Stomach (tissue), 9 donors: ENCODE data around the gene MCRIP2. TPM values are rescaled to one million over a fixed set of nuclear protein-coding genes. Genes with fewer than 3 reads are reported as not detected.

ENCODE experiments used
- DNase-seq, 2 donors: peaks; one replicate each; pipeline versions ENCODE4 v3.0.0 to v3.0.0-alpha.2; 2013 to 2019
- H3K27ac ChIP-seq, 5 donors: fragments of 200-600 bp in 4 of 5; sonication (generic) in 4 of 5; one replicate each; pipeline ENCODE4 v1.5.1; 2013 to 2019; ENCODE audit warnings: mild to moderate bottlenecking in 1 of 5, moderate library complexity in 1 of 5
- H3K27me3 ChIP-seq, 3 donors: fragments of 200-600 bp; sonication (generic); one replicate each; pipeline ENCODE4 v1.5.1; 2017 to 2019; ENCODE audit warnings: mixed run types in 1 of 3
- H3K36me3 ChIP-seq, 4 donors: fragments of 200-600 bp; sonication (generic); 1 replicate in 3 of 4; 2 replicates in 1 of 4; pipeline ENCODE4 v1.5.1; 2016 to 2019
- H3K4me1 ChIP-seq, 4 donors: fragments of 200-600 bp; sonication (generic); one replicate each; pipeline ENCODE4 v1.5.1; 2016 to 2019
- H3K4me3 ChIP-seq, 4 donors: fragments of 200-600 bp; sonication (generic) in 3 of 4; one replicate each; pipeline ENCODE4 v1.5.1; 2016 to 2019; ENCODE audit warnings: mild to moderate bottlenecking in 1 of 4
- H3K9me3 ChIP-seq, 4 donors: fragments of 200-600 bp; sonication (generic); one replicate each; pipeline ENCODE4 v1.5.1; 2016 to 2019
- EP300 ChIP-seq: sonication (generic); formaldehyde crosslinking; IDR thresholded peaks from one replicate; pipeline ENCODE4 v1.6.1; 2017; ENCODE audit warnings: antibody characterized with exemption
- POLR2A ChIP-seq, 4 donors: fragments of 450-650 bp; IDR thresholded peaks; one replicate each; pipeline ENCODE4 v1.6.1; 2016; ENCODE audit warnings: antibody characterized with exemption in 4 of 4, control low read depth in 2 of 4, mild to moderate bottlenecking in 1 of 4, moderate library complexity in 1 of 4
- POLR2AphosphoS5 ChIP-seq, 3 donors: sonication (generic); formaldehyde crosslinking; IDR thresholded peaks; one replicate each; pipeline ENCODE4 v1.6.1; 2016; ENCODE audit warnings: antibody characterized with exemption in 3 of 3
- WGBS, 5 donors: extraction: QIAGEN DNeasy Blood & Tissue Kit in 3 of 5; methylation state at CpG; one replicate each; pipeline versions ENCODE4 v1.1.5 to v1.1.7; 2013 to 2018; 5-methylcytosine and 5-hydroxymethylcytosine counted together
- intact Hi-C: fragments of 100-400 bp; cut with DNase I; formaldehyde crosslinking; loops from one replicate; pipeline ENCODE4 v1.15.1; 2023; ENCODE audit warnings: low total_unique reads
- polyA plus RNA-seq, 3 donors: library from polyadenylated mRNA; stranded (reverse); fragments of 200-250 nt; gene quantifications; one replicate each; pipeline ENCODE4 v1.2.3, GENCODE V29; 2013
- total RNA-seq, 5 donors: library from RNA; depleted of rRNA; stranded (reverse); fragments of >200 nt; gene quantifications; one replicate each; pipeline versions ENCODE4 v1.1.0 to v1.2.3, GENCODE V29; 2014 to 2016
- TF ChIP-seq, protein P1 (sequence below), 7 experiments: fragments of 450-650 bp in 4 of 7; fragments of 200-600 bp in 3 of 7; sonication (generic) in 3 of 7; IDR thresholded peaks; one replicate each; pipeline ENCODE4 v1.5.1; 2016 to 2019; ENCODE audit warnings: antibody characterized with exemption in 7 of 7, control low read depth in 2 of 7, mild to moderate bottlenecking in 1 of 7
- donor health status: healthy with polysubstance abuse.
- donor health status: Bipolar disorder and iron deficiency.
- donor health status: healthy.

MCRIP2 gene
- total and polyA plus RNA-seq, 8 donors: 14.0 to 440 (median 89.5) TPM

DNA sequence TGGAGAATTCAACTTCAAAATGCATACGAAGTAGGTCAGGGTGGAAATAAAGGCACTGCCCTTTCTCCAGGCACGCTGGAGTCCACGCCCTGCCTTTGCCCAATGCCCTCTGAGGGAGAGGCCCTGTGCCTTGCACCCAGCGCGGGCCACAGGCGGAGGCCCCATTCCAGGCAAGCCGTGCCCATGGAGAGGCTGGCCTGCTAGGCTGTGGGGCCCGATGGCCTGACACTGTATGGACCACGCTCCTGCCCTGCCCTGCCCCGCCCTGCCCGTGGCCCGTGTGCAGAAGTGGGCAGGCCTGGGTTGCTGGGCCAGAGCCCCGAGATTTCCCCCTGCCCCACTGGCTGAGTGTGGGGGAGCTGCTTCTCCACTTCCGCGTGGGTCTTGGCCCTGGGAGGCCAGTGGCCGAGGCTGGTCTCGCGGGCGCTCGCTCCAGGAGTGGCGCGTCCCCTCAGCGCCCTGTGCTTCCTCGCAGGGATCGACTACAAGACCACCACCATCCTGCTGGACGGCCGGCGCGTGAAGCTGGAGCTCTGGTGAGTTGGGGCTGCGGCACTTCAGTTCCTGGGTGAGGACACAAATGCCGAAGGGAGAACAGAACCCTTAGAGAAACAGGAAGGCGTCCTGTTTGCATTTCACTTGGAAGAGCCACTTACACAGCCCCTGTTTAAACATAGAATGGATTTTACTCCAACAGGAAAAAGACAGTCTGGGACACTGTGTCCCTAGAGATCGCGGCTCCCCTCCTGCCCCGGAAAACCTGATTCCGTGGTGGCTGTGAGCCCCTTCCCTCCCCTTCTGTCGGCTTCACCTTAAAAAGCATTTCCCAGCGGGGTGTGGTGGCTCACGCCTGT, 24.7 kb upstream of the MCRIP2 start:
- Histone ChIP-seq H3K4me1 (peaks cover 11 to 20% (median 18%) of the 10 kb centered on the region in 4 donors), H3K36me3 (peaks cover 0 to 41% (median 29%) of the 10 kb centered on the region in 4 donors), H3K4me3 (no peak overlapping the region), H3K9me3 (no peaks in the 10 kb centered on the region), H3K27ac (peak overlapping the region in 2 of 5 donors; percentile 2 to 56), H3K27me3 (no peaks in the 10 kb centered on the region)
- DNase-seq: no peak
- TF ChIP-seq POLR2A (IDR thresholded peaks at IDR 0.05): no peak
- TF ChIP-seq POLR2AphosphoS5 (IDR thresholded peaks at IDR 0.05): peak in 1 of 3 donors; percentile 14
- TF ChIP-seq EP300: no peak
- TF ChIP-seq, protein P1, sequence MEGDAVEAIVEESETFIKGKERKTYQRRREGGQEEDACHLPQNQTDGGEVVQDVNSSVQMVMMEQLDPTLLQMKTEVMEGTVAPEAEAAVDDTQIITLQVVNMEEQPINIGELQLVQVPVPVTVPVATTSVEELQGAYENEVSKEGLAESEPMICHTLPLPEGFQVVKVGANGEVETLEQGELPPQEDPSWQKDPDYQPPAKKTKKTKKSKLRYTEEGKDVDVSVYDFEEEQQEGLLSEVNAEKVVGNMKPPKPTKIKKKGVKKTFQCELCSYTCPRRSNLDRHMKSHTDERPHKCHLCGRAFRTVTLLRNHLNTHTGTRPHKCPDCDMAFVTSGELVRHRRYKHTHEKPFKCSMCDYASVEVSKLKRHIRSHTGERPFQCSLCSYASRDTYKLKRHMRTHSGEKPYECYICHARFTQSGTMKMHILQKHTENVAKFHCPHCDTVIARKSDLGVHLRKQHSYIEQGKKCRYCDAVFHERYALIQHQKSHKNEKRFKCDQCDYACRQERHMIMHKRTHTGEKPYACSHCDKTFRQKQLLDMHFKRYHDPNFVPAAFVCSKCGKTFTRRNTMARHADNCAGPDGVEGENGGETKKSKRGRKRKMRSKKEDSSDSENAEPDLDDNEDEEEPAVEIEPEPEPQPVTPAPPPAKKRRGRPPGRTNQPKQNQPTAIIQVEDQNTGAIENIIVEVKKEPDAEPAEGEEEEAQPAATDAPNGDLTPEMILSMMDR (IDR thresholded peaks at IDR 0.05): no peak
- 80 to 91% (median 85%) methylated on average over 33 to 39 of the region's 39 CpGs for WGBS, 5 donors
- intact Hi-C loops: no loop called here

GRCh38 chr16:617855-618254, 23.8 kb upstream of the MCRIP2 start:
- WGBS, 5 donors: 81 to 87% (median 87%) methylated on average over 15 to 16 of the region's 16 CpGs
- Histone ChIP-seq H3K27ac (no peak overlapping the region), H3K9me3 (no peaks in the 10 kb centered on the region), H3K27me3 (no peaks in the 10 kb centered on the region), H3K4me3 (no peak overlapping the region), H3K4me1 (peaks cover 15 to 26% (median 22%) of the 10 kb centered on the region in 4 donors), H3K36me3 (peaks cover 0 to 41% (median 29%) of the 10 kb centered on the region in 4 donors)
- intact Hi-C loops: no loop called here
- DNase-seq: no peak
- TF ChIP-seq EP300: no peak
- TF ChIP-seq POLR2AphosphoS5 (IDR thresholded peaks at IDR 0.05): no peak
- no peak for TF ChIP-seq POLR2A (IDR thresholded peaks at IDR 0.05)
- TF ChIP-seq, protein P1 (IDR thresholded peaks at IDR 0.05): no peak

GRCh38 chr16:619476-620100, 22.0 kb upstream of the MCRIP2 start:
- TF ChIP-seq, protein P1 (IDR thresholded peaks at IDR 0.05): no peak
- TF ChIP-seq POLR2A (IDR thresholded peaks at IDR 0.05) (no peak), EP300 (no peak), POLR2AphosphoS5 (IDR thresholded peaks at IDR 0.05) (no peak)
- H3K4me3 ChIP-seq: no peak overlapping the region
- H3K9me3 ChIP-seq: no peaks in the 10 kb centered on the region
- peaks cover 15 to 26% (median 22%) of the 10 kb centered on the region in 4 donors for H3K4me1 ChIP-seq
- no peak overlapping the region for H3K27ac ChIP-seq
- WGBS, 5 donors: 86 to 92% (median 91%) methylated on average over 11 to 20 of the region's 20 CpGs
- DNase-seq: no peak
- H3K27me3 ChIP-seq: no peaks in the 10 kb centered on the region
- peaks cover 0 to 36% (median 26%) of the 10 kb centered on the region in 4 donors for H3K36me3 ChIP-seq
- intact Hi-C loops: no loop called here

- Histone ChIP-seq H3K36me3 (peaks cover 7 to 44% (median 34%) of the 10 kb centered on the region in 4 donors), H3K9me3 (no peaks in the 10 kb centered on the region), H3K27me3 (no peaks in the 10 kb centered on the region), H3K4me3 (no peak overlapping the region), H3K4me1 (peaks cover 15 to 26% (median 22%) of the 10 kb centered on the region in 4 donors), H3K27ac (no peak overlapping the region)
- 71 to 81% (median 74%) methylated on average over 21 to 41 of the region's 41 CpGs for WGBS, 5 donors
- no peak for DNase-seq
- intact Hi-C loops: no loop called here
- TF ChIP-seq, protein P1 (IDR thresholded peaks at IDR 0.05): no peak
These were observed 20.7 kb upstream of the MCRIP2 start for GRCh38 chr16:620700-621525.
